Psoas muscle (tissue), 8 donors: ENCODE results near the gene CRYBG1. TPM values are rescaled to one million over a fixed set of nuclear protein-coding genes. Genes with fewer than 3 reads are reported as not detected.

Experiments used
- ATAC-seq, 4 donors: fragments of 200-7000 bp; cut with Tn5 transposase; one replicate each; pipeline ENCODE4 v1.9.1; 2020; ENCODE audit warnings: moderate library complexity in 3 of 4, mild to moderate bottlenecking in 2 of 4
- DNase-seq, 2 donors: peaks; one replicate each; pipeline ENCODE4 v3.0.0-alpha.2; 2020
- H3K27ac ChIP-seq: fragments of 200-600 bp; one replicate; pipeline ENCODE4 v1.8.0; 2022
- H3K27me3 ChIP-seq, 3 donors: fragments of 200-600 bp in 1 of 3; one replicate each; pipeline versions ENCODE4 v1.6.1 to v1.8.0; 2013 to 2022; ENCODE audit warnings: low read length in 2 of 3, mild to moderate bottlenecking in 2 of 3, moderate library complexity in 1 of 3; ENCODE audit not compliant: insufficient read depth in 3 of 3
- H3K36me3 ChIP-seq, 2 donors: fragments of 200-600 bp in 1 of 2; one replicate each; pipeline versions ENCODE4 v1.6.1 to v1.8.0; 2013 to 2022; ENCODE audit warnings: low read depth in 1 of 2, mild to moderate bottlenecking in 1 of 2, moderate library complexity in 1 of 2; ENCODE audit not compliant: insufficient read depth in 1 of 2
- H3K4me1 ChIP-seq: fragments of 200-600 bp; one replicate; pipeline ENCODE4 v1.8.0; 2022
- H3K4me3 ChIP-seq: fragments of 200-600 bp; one replicate; pipeline ENCODE4 v1.8.0; 2022; ENCODE audit warnings: mild to moderate bottlenecking
- H3K9me3 ChIP-seq: fragments of 200-600 bp; one replicate; pipeline ENCODE4 v1.8.0; 2022
- CTCF ChIP-seq: fragments of 200-600 bp; IDR thresholded peaks from one replicate; pipeline ENCODE4 v1.8.0; 2022; ENCODE audit warnings: antibody characterized with exemption
- WGBS, 3 donors: extraction: QIAGEN DNeasy Blood & Tissue Kit; methylation state at CpG; one replicate each; pipeline versions ENCODE4 v1.1.6 to v1.1.7; 2013; 5-methylcytosine and 5-hydroxymethylcytosine counted together
- intact Hi-C, 2 donors: fragments of 100-400 bp; cut with DNase I; formaldehyde crosslinking; loops; one replicate each; pipeline versions ENCODE4 v1.11.0 to v1.14.2; 2022
- polyA plus RNA-seq, 3 donors: library from polyadenylated mRNA; stranded (reverse); fragments of 200-250 nt; gene quantifications; one replicate each; pipeline ENCODE4 v1.2.3, GENCODE V29; 2013
- total RNA-seq, 4 donors: library from RNA; stranded (reverse); fragmentation: NEBNext Ultra II Directional in 2 of 4; extraction: Animal tissue kit (Norgen Biotek cat#: 25700) in 2 of 4; gene quantifications; one replicate each; pipeline versions ENCODE4 v1.2.1 to v1.2.4, GENCODE V29; 2021 to 2023
- donor health status: healthy with polysubstance abuse.
- donor health status: DM: no; HTN: no; CAD: no; lungs with moderate emphysema.
- donor health status: Bipolar disorder and iron deficiency.
- donor health status: healthy.
- donor health status: DM: yes; HTN: yes; CAD: no.
- donor health status: DM: no; HTN: no; CAD: no.
- donor health status: DM: no; HTN: no; CAD: no.
- donor health status: DM: yes; HTN: yes; CAD: no.

The CRYBG1 gene
- total and polyA plus RNA-seq, 7 donors: 0.17 to 1.6 (median 0.82) TPM

DNA sequence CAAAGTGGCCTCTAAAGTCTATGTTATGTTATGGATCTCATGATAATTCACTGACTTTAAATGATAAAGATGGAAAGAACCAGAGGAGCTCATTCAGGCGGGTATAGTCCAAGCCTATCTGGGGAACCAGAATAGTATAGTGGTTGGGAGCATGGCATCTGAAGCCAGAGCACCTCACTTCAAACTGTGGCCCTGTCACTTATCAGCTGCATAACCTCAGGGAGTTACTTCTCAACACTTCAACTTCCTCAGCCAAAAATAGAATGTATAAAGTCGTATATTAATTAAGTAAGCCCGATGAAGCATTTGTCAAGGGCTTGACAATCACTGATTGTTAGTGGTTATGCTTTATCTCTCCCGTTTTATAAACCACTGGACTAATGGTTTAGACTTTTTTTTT is 156.1 kb downstream of the CRYBG1 start:
- DNase-seq: no peak
- TF ChIP-seq CTCF: no peak
- no peaks in the 10 kb centered on the region for H3K4me1 ChIP-seq
- intact Hi-C loops: no loop called here
- H3K27me3 ChIP-seq: peaks cover 3 to 26% (median 15%) of the 10 kb centered on the region in 3 donors
- no peaks in the 10 kb centered on the region for H3K9me3 ChIP-seq
- no peaks in the 10 kb centered on the region for H3K36me3 ChIP-seq
- WGBS, 3 donors: 69 to 78% (median 70%) methylated on average over 4 of the region's 4 CpGs
- no peak overlapping the region for H3K27ac ChIP-seq
- H3K4me3 ChIP-seq: no peak overlapping the region
- ATAC-seq: no peak

DNA sequence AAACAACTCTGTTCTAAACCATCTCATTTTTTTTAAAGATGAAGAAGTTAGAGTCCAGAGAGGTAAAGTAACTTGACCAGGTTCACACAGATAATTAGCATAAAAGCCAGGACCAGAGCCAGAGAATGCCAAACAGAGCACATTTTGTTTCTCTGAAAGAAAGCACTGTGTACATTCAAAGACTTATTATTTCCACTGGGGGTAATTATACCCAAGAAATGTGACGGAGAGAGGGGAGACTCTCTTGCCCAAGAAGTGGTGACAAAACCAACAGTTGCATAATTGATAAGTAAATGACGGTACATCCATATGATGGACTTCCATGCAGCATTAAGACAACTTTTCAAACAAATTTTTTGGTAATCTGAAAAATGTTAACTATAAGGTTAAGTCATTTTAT is 157.2 kb downstream of the CRYBG1 start:
- Histone ChIP-seq H3K9me3 (no peaks in the 10 kb centered on the region), H3K36me3 (no peaks in the 10 kb centered on the region), H3K4me3 (no peak overlapping the region), H3K27me3 (peaks cover 3 to 15% (median 5%) of the 10 kb centered on the region in 3 donors), H3K27ac (no peak overlapping the region), H3K4me1 (no peaks in the 10 kb centered on the region)
- ATAC-seq (no peak), DNase-seq (no peak)
- TF ChIP-seq CTCF: no peak
- intact Hi-C loops: no loop called here
- 54 to 70% (median 66%) methylated on average over 2 of the region's 2 CpGs for WGBS, 3 donors

GRCh38 chr6:106518748-106519147 is 158.2 kb downstream of the CRYBG1 start:
- Histone ChIP-seq H3K27ac (no peak overlapping the region), H3K9me3 (no peaks in the 10 kb centered on the region), H3K36me3 (no peaks in the 10 kb centered on the region), H3K27me3 (peaks cover 2 to 5% (median 3%) of the 10 kb centered on the region in 3 donors), H3K4me1 (no peaks in the 10 kb centered on the region), H3K4me3 (no peak overlapping the region)
- WGBS, 3 donors: 87 to 94% (median 92%) methylated on average over 3 of the region's 3 CpGs
- DNase-seq: no peak
- no peak for TF ChIP-seq CTCF
- ATAC-seq: no peak
- intact Hi-C loops: no loop called here

DNA sequence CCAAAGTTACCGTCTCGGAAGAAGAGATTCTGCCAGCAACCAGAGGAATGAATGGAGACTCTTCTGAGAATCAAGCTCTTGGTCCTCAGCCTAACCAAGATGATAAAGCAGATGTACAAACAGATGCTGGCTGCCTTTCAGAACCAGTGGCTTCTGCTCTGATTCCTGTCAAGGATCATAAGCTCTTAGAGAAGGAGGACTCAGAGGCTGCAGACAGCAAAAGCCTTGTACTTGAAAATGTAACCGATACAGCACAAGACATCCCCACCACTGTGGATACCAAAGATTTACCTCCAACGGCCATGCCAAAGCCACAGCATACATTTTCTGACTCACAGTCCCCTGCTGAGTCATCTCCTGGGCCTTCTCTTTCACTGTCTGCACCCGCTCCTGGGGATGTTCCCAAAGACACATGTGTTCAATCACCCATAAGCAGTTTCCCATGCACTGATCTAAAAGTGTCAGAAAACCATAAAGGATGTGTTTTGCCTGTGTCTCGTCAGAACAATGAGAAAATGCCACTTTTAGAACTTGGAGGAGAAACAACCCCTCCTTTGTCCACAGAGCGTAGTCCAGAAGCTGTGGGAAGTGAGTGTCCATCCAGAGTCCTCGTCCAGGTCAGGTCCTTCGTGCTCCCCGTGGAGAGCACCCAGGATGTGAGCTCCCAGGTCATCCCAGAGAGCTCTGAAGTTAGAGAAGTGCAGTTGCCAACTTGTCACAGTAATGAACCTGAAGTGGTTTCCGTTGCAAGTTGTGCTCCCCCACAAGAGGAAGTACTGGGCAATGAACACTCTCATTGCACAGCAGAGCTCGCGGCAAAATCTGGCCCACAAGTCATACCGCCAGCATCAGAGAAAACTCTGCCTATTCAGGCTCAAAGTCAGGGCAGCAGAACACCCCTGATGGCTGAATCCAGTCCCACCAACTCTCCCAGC is 159.2 kb downstream of the CRYBG1 start:
- no peaks in the 10 kb centered on the region for H3K36me3 ChIP-seq
- no peak overlapping the region for H3K4me3 ChIP-seq
- peak in 2 of 4 donors; percentile 35 for ATAC-seq
- intact Hi-C loops: no loop called here
- no peak overlapping the region for H3K27ac ChIP-seq
- H3K4me1 ChIP-seq: no peaks in the 10 kb centered on the region
- no peaks in the 10 kb centered on the region for H3K27me3 ChIP-seq
- TF ChIP-seq CTCF: no peak
- DNase-seq: peak in 1 of 2 donors; percentile 59
- H3K9me3 ChIP-seq: no peaks in the 10 kb centered on the region
- WGBS, 3 donors: 71 to 78% (median 76%) methylated on average over 14 of the region's 14 CpGs
